ENCODE results near the gene MTHFS. TPM values are rescaled to one million over a fixed set of nuclear protein-coding genes. Genes with fewer than 3 reads are reported as not detected.

The MTHFS gene
- total RNA-seq, 1 experiment from 2014 or later: 27.1 TPM

DNA sequence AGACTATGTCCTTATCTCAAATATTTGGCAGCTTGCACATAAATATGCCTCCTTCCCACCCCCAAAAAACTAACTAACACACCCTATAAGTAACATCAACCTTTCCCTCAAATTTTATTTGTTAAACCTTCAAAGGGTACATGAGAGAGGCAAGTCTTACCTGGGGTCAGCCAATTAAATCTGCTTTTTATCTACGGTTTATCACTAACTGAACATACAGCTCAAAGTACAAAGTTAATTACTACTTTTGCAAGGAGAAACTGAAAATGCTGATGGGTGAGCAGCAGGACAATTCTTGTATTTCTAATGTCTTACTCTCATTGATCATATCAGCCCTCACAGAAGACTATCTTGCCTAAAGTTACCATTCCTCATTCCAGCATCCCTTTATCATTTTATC, 34.6 kb downstream of the MTHFS start:
- Histone ChIP-seq H4K20me1 (ENCODE audit: insufficient read depth) (no peaks in the 10 kb centered on the region), H3F3A (ENCODE audit: insufficient read depth, low read depth) (no peaks in the 10 kb centered on the region), H3K79me2 (ENCODE audit: low read depth) (peaks cover 3% of the 10 kb centered on the region; the same call in 1 of the 2 replicates), H3K4me2 (no peak overlapping the region), H3K27me3 (ENCODE audit: insufficient read depth, low read depth) (no peaks in the 10 kb centered on the region), H3K9me2 (ENCODE audit: insufficient read depth) (no peaks in the 10 kb centered on the region), H3K9me3 (ENCODE audit: insufficient read depth, low read depth) (no peaks in the 10 kb centered on the region), H2AFZ (no peak overlapping the region), H3K4me1 (replicated peaks; ENCODE audit: insufficient read depth) (no peaks in the 10 kb centered on the region), H3K4me3 (no peak overlapping the region), H3K36me3 (ENCODE audit: low read depth) (no peaks in the 10 kb centered on the region), H3K27ac (no peak overlapping the region)
- POLR2A ChIA-PET (ENCODE audit: unreplicated experiment): no interaction called here
- DNase-seq: no peak
- intact Hi-C loops (cut with micrococcal nuclease; ENCODE audit: unreplicated experiment): no loop called here
- no peak for TF ChIP-seq EZH2 (IDR thresholded peaks at IDR 0.05; ENCODE audit: low read depth)
- TF ChIP-seq CTCF (conservative IDR thresholded peaks at IDR 0.05): no peak
- no TSS peak for BruUV-seq (replicated peaks)
- CTCF ChIA-PET: no interaction called here

- Histone ChIP-seq H3K9me3 (ENCODE audit: insufficient read depth, low read depth) (no peaks in the 10 kb centered on the region), H3K9me2 (ENCODE audit: insufficient read depth) (no peaks in the 10 kb centered on the region), H4K20me1 (ENCODE audit: insufficient read depth) (no peaks in the 10 kb centered on the region), H2AFZ (no peak overlapping the region), H3K79me2 (ENCODE audit: low read depth) (no peaks in the 10 kb centered on the region; the same call in 1 of the 2 replicates), H3K4me2 (no peak overlapping the region), H3F3A (ENCODE audit: insufficient read depth, low read depth) (no peaks in the 10 kb centered on the region), H3K27me3 (ENCODE audit: insufficient read depth, low read depth) (no peaks in the 10 kb centered on the region), H3K4me1 (replicated peaks; ENCODE audit: insufficient read depth) (no peaks in the 10 kb centered on the region), H3K4me3 (no peak overlapping the region), H3K27ac (no peak overlapping the region), H3K36me3 (ENCODE audit: low read depth) (0 out of 2 replicates have a peak, but pooled peaks cover 6% of the 10 kb centered on the region)
- DNase-seq: no peak
- no TSS peak for BruUV-seq (replicated peaks)
- ChIA-PET CTCF (no interaction called here), POLR2A (ENCODE audit: unreplicated experiment) (no interaction called here)
- no peak for TF ChIP-seq EZH2 (IDR thresholded peaks at IDR 0.05; ENCODE audit: low read depth)
- TF ChIP-seq CTCF (conservative IDR thresholded peaks at IDR 0.05): no peak
- intact Hi-C loops (cut with micrococcal nuclease; ENCODE audit: unreplicated experiment): no loop called here
These were observed 36.2 kb downstream of the MTHFS start for GRCh38 chr15:79860661-79861060.

GRCh38 chr15:79858469-79858868, 38.3 kb downstream of the MTHFS start:
- BruUV-seq (replicated peaks): no TSS peak
- TF ChIP-seq CTCF (conservative IDR thresholded peaks at IDR 0.05) (peak; percentile 23; the same call in 1 of the 2 replicates), EZH2 (IDR thresholded peaks at IDR 0.05; ENCODE audit: low read depth) (no peak)

More at GRCh38 chr15:79858469-79858868, 38.3 kb downstream of the MTHFS start:
- no peaks in the 10 kb centered on the region for H3K9me2 ChIP-seq (ENCODE audit: insufficient read depth)
- H3K4me1 ChIP-seq (replicated peaks; ENCODE audit: insufficient read depth): no peaks in the 10 kb centered on the region
- POLR2A ChIA-PET (ENCODE audit: unreplicated experiment): interaction anchor here (0.6 kb wide), 1 partner anchor 65 kb away, joined by 4 read pairs; no protein-coding TSS in a partner anchor
- H3K27ac ChIP-seq: no peak overlapping the region
- no peaks in the 10 kb centered on the region for H4K20me1 ChIP-seq (ENCODE audit: insufficient read depth)
- H3K79me2 ChIP-seq (ENCODE audit: low read depth): no peaks in the 10 kb centered on the region; the same call in 1 of the 2 replicates
- CTCF ChIA-PET: no interaction called here
- no peaks in the 10 kb centered on the region for H3K27me3 ChIP-seq (ENCODE audit: insufficient read depth, low read depth)
- H2AFZ ChIP-seq: no peak overlapping the region
- H3K4me3 ChIP-seq: no peak overlapping the region
- DNase-seq: no peak
- no peak overlapping the region for H3K4me2 ChIP-seq
- H3K36me3 ChIP-seq (ENCODE audit: low read depth): 0 out of 2 replicates have a peak, but pooled peaks cover 6% of the 10 kb centered on the region
- intact Hi-C loops (cut with micrococcal nuclease; ENCODE audit: unreplicated experiment): loop anchor here (10.0 kb wide), 1 partner anchor 514 kb away; no protein-coding TSS in a partner anchor
- no peaks in the 10 kb centered on the region for H3F3A ChIP-seq (ENCODE audit: insufficient read depth, low read depth)
- H3K9me3 ChIP-seq (ENCODE audit: insufficient read depth, low read depth): no peaks in the 10 kb centered on the region

Data from PC-9 (cell line).